ENCODE data around the gene UBE2O. TPM values are rescaled to one million over a fixed set of nuclear protein-coding genes. Genes with fewer than 3 reads are reported as not detected.
A peak's percentile ranks its signal among the peaks of the same experiment; 100 is the strongest.

Gene UBE2O
- total and polyA plus RNA-seq, 2 experiments from 2014 or later = 30.4 to 79.4 TPM

- peaks cover 41% of the 10 kb centered on the region for H3K4me1 Mint-ChIP-seq
- ATAC-seq (peak; percentile 58), DNase-seq (ENCODE audit: low spot score) (no peak)
- TF ChIP-seq REST (IDR thresholded peaks at IDR 0.05; ENCODE audit: unreplicated experiment) (no peak), NANOG (IDR thresholded peaks at IDR 0.05; ENCODE audit: borderline replicate concordance) (no peak), CREB1 (CRISPR knock-in tag; IDR thresholded peaks at IDR 0.05; ENCODE audit: low read depth) (no peak), STAT1 (IDR thresholded peaks at IDR 0.05; ENCODE audit: unreplicated experiment) (no peak), ZNF114 (CRISPR knock-in tag; IDR thresholded peaks at IDR 0.05) (no peak), EZH2 (IDR thresholded peaks at IDR 0.05; ENCODE audit: low read depth, unreplicated experiment) (no peak), ZNF462 (CRISPR knock-in tag; IDR thresholded peaks at IDR 0.05) (no peak), POLR2AphosphoS5 (IDR thresholded peaks at IDR 0.05; ENCODE audit: low read depth) (no peak), JUNB (IDR thresholded peaks at IDR 0.05; ENCODE audit: unreplicated experiment) (no peak), EZH2phosphoT487 (IDR thresholded peaks at IDR 0.05; ENCODE audit: unreplicated experiment) (no peak), ZNF331 (CRISPR knock-in tag; IDR thresholded peaks at IDR 0.05; ENCODE audit: low read depth) (no peak)
- TF ChIP-seq, protein P1, sequence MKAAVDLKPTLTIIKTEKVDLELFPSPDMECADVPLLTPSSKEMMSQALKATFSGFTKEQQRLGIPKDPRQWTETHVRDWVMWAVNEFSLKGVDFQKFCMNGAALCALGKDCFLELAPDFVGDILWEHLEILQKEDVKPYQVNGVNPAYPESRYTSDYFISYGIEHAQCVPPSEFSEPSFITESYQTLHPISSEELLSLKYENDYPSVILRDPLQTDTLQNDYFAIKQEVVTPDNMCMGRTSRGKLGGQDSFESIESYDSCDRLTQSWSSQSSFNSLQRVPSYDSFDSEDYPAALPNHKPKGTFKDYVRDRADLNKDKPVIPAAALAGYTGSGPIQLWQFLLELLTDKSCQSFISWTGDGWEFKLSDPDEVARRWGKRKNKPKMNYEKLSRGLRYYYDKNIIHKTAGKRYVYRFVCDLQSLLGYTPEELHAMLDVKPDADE (IDR thresholded peaks at IDR 0.05) = no peak
- TF ChIP-seq, protein P2, sequence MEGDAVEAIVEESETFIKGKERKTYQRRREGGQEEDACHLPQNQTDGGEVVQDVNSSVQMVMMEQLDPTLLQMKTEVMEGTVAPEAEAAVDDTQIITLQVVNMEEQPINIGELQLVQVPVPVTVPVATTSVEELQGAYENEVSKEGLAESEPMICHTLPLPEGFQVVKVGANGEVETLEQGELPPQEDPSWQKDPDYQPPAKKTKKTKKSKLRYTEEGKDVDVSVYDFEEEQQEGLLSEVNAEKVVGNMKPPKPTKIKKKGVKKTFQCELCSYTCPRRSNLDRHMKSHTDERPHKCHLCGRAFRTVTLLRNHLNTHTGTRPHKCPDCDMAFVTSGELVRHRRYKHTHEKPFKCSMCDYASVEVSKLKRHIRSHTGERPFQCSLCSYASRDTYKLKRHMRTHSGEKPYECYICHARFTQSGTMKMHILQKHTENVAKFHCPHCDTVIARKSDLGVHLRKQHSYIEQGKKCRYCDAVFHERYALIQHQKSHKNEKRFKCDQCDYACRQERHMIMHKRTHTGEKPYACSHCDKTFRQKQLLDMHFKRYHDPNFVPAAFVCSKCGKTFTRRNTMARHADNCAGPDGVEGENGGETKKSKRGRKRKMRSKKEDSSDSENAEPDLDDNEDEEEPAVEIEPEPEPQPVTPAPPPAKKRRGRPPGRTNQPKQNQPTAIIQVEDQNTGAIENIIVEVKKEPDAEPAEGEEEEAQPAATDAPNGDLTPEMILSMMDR (conservative IDR thresholded peaks at IDR 0.05; ENCODE audit: low read depth in 2 of 2) = no peak
- peaks cover 44% of the 10 kb centered on the region for H3K4me1 ChIP-seq (ENCODE audit: insufficient read depth)
- no peak overlapping the region for H3K27ac ChIP-seq (ENCODE audit: low read depth)
- H2AFZ ChIP-seq = no peak overlapping the region
- peak overlapping the region; percentile 97 for H3K4me3 ChIP-seq
- no peaks in the 10 kb centered on the region for H3K36me3 ChIP-seq (ENCODE audit: insufficient read depth)
- peaks cover 12% of the 10 kb centered on the region for H3F3A ChIP-seq (replicated peaks; ENCODE audit: low read depth)
- H3K9me3 Mint-ChIP-seq = peaks cover 3% of the 10 kb centered on the region; the same call in 1 of the 3 replicates
- H3K4me2 ChIP-seq = peak overlapping the region; percentile 90
- no peaks in the 10 kb centered on the region for H3K9me2 ChIP-seq (ENCODE audit: insufficient read depth)
- peaks cover 34% of the 10 kb centered on the region for H4K20me1 ChIP-seq (replicated peaks; ENCODE audit: insufficient read depth)
- H3K36me3 Mint-ChIP-seq (ENCODE audit: low read depth) = no peaks in the 10 kb centered on the region
- no peaks in the 10 kb centered on the region for H3K27me3 ChIP-seq (ENCODE audit: insufficient read depth)
- peaks cover 56% of the 10 kb centered on the region for H3K79me2 ChIP-seq (replicated peaks; ENCODE audit: insufficient read depth)
- H3K27me3 Mint-ChIP-seq (ENCODE audit: insufficient read depth, low read depth, poor library complexity) = peaks cover 14% of the 10 kb centered on the region
- no peak overlapping the region for H3K27ac Mint-ChIP-seq
- H3K4me3 Mint-ChIP-seq = peak overlapping the region; percentile 96
Measured at GRCh38 chr17:76452127-76452659, 759 bp downstream of the UBE2O start.

All from GM23338 (cell line).